Left ventricle myocardium inferior (tissue), 1 donor: ENCODE data around the gene PEX16. TPM values are rescaled to one million over a fixed set of nuclear protein-coding genes. Genes with fewer than 3 reads are reported as not detected.

ENCODE experiments used
- DNase-seq: peaks from one replicate; pipeline ENCODE4 v3.0.0-alpha.2; 2020
- H3K27ac ChIP-seq: fragments of 200-600 bp; replicated peaks from 2 replicates; pipeline ENCODE4 v1.8.0; 2021
- H3K27me3 ChIP-seq: fragments of 200-600 bp; 2 replicates; pipeline ENCODE4 v1.8.0; 2021; ENCODE audit warnings: low read depth
- H3K36me3 ChIP-seq: fragments of 200-600 bp; 2 replicates; pipeline ENCODE4 v1.8.0; 2021
- H3K4me1 ChIP-seq: fragments of 200-600 bp; 2 replicates; pipeline ENCODE4 v1.8.0; 2021
- H3K4me3 ChIP-seq: fragments of 200-600 bp; 2 replicates; pipeline ENCODE4 v1.8.0; 2021; ENCODE audit warnings: mild to moderate bottlenecking, moderate library complexity
- H3K9me3 ChIP-seq: fragments of 200-600 bp; replicated peaks from 2 replicates; pipeline ENCODE4 v1.8.0; 2021
- CTCF ChIP-seq: fragments of 200-600 bp; IDR thresholded peaks from 2 replicates; pipeline ENCODE4 v1.8.0; 2021; ENCODE audit warnings: antibody characterized with exemption, mild to moderate bottlenecking, borderline replicate concordance
- intact Hi-C: fragments of 100-400 bp; cut with micrococcal nuclease; formaldehyde crosslinking; loops from one replicate; pipeline ENCODE4 v1.11.0; 2022
- total RNA-seq: library from RNA; stranded (reverse); fragmentation: NEBNext Ultra II Directional; extraction: Animal tissue kit (Norgen Biotek cat#: 25700); gene quantifications from one replicate; pipeline ENCODE4 v1.2.1, GENCODE V29; 2021
- donor health status: DM: no; HTN: yes; CAD: no; lungs with severe emphysema.

PEX16 gene
- total RNA-seq, 1 donor from 2014 or later, result 10.9 TPM

GRCh38 chr11:45941285-45941684, 23.6 kb upstream of the PEX16 start:
- no peak overlapping the region for H3K4me3 ChIP-seq
- no peak for DNase-seq
- TF ChIP-seq CTCF, result no peak
- peaks cover 81% of the 10 kb centered on the region for H3K36me3 ChIP-seq
- peaks cover 13% of the 10 kb centered on the region for H3K4me1 ChIP-seq
- no peak overlapping the region for H3K27ac ChIP-seq
- H3K9me3 ChIP-seq, result no peaks in the 10 kb centered on the region
- no peaks in the 10 kb centered on the region for H3K27me3 ChIP-seq
- intact Hi-C loops, result no loop called here

- no peaks in the 10 kb centered on the region for H3K4me1 ChIP-seq
- no peak overlapping the region for H3K27ac ChIP-seq
- intact Hi-C loops, result no loop called here
- H3K4me3 ChIP-seq, result no peak overlapping the region
- H3K36me3 ChIP-seq, result peaks cover 81% of the 10 kb centered on the region
- H3K27me3 ChIP-seq, result no peaks in the 10 kb centered on the region
- TF ChIP-seq CTCF, result no peak
- DNase-seq, result no peak
- H3K9me3 ChIP-seq, result no peaks in the 10 kb centered on the region
Observed at GRCh38 chr11:45939836-45940235, 22.2 kb upstream of the PEX16 start.

GRCh38 chr11:45937916-45938315, 20.2 kb upstream of the PEX16 start:
- Histone ChIP-seq H3K27ac (no peak overlapping the region), H3K36me3 (peaks cover 86% of the 10 kb centered on the region), H3K27me3 (no peaks in the 10 kb centered on the region), H3K4me1 (no peaks in the 10 kb centered on the region), H3K9me3 (no peaks in the 10 kb centered on the region), H3K4me3 (no peak overlapping the region)
- DNase-seq, result no peak
- no peak for TF ChIP-seq CTCF
- intact Hi-C loops, result no loop called here

GRCh38 chr11:45936511-45937054, 18.9 kb upstream of the PEX16 start:
- no peak overlapping the region for H3K27ac ChIP-seq
- no peak overlapping the region for H3K4me3 ChIP-seq
- no peaks in the 10 kb centered on the region for H3K4me1 ChIP-seq
- H3K9me3 ChIP-seq, result no peaks in the 10 kb centered on the region
- DNase-seq, result no peak
- H3K36me3 ChIP-seq, result peaks cover 87% of the 10 kb centered on the region
- intact Hi-C loops, result no loop called here
- TF ChIP-seq CTCF, result no peak
- H3K27me3 ChIP-seq, result no peaks in the 10 kb centered on the region

- no peak overlapping the region for H3K4me3 ChIP-seq
- TF ChIP-seq CTCF, result no peak
- no peaks in the 10 kb centered on the region for H3K27me3 ChIP-seq
- no peak for DNase-seq
- no peak overlapping the region for H3K27ac ChIP-seq
- no peaks in the 10 kb centered on the region for H3K9me3 ChIP-seq
- H3K36me3 ChIP-seq, result peaks cover 80% of the 10 kb centered on the region
- peaks cover 10% of the 10 kb centered on the region for H3K4me1 ChIP-seq
- intact Hi-C loops, result no loop called here
Observed at GRCh38 chr11:45935349-45936064, 17.8 kb upstream of the PEX16 start.
